ENCODE results near the gene CNTN4. TPM values are rescaled to one million over a fixed set of nuclear protein-coding genes. Genes with fewer than 3 reads are reported as not detected.

Gene CNTN4
- total RNA-seq, 6 experiments from 2014 or later = 1.5 to 3.9 (median 1.7) TPM

- Histone ChIP-seq H3K27me3 (no peaks in the 10 kb centered on the region), H3K27ac (no peak overlapping the region), H3K4me1 (peaks cover 0 to 26% (median 9%) of the 10 kb centered on the region in 4 donors), H3K9me3 (no peaks in the 10 kb centered on the region), H3K4me3 (no peak overlapping the region), H3K36me3 (no peaks in the 10 kb centered on the region)
- ATAC-seq (peak; percentile 54 to 83 (median 67)), DNase-seq (no peak)
- 36% methylated on average over 2 of the region's 2 CpGs for WGBS (ENCODE audit: insufficient coverage, low coverage, low lambda C conversion rate, missing lambda C conversion rate)
- TF ChIP-seq CTCF (IDR thresholded peaks at IDR 0.05) = no peak
- no peak for TF ChIP-seq POLR2A (IDR thresholded peaks at IDR 0.05)
- intact Hi-C loops (cut with DNase I) = no loop called here
Measured at GRCh38 chr3:2872884-2873283, 774.2 kb downstream of the CNTN4 start.

GRCh38 chr3:2873986-2874385 lies 775.3 kb downstream of the CNTN4 start:
- no peaks in the 10 kb centered on the region for H3K27me3 ChIP-seq
- DNase-seq (no peak), ATAC-seq (no peak)
- H3K4me1 ChIP-seq = peaks cover 0 to 26% (median 9%) of the 10 kb centered on the region in 4 donors
- intact Hi-C loops (cut with DNase I) = no loop called here
- H3K9me3 ChIP-seq = no peaks in the 10 kb centered on the region
- WGBS (ENCODE audit: insufficient coverage, low coverage, low lambda C conversion rate, missing lambda C conversion rate) = 67% methylated on average over 2 of the region's 2 CpGs
- H3K4me3 ChIP-seq = no peak overlapping the region
- no peak for TF ChIP-seq POLR2A (IDR thresholded peaks at IDR 0.05)
- no peak for TF ChIP-seq CTCF (IDR thresholded peaks at IDR 0.05)
- H3K36me3 ChIP-seq = no peaks in the 10 kb centered on the region
- peak overlapping the region in 1 of 3 donors; percentile 19 for H3K27ac ChIP-seq

GRCh38 chr3:2875699-2876098 lies 777.0 kb downstream of the CNTN4 start:
- no peak for TF ChIP-seq POLR2A (IDR thresholded peaks at IDR 0.05)
- no peak for TF ChIP-seq CTCF (IDR thresholded peaks at IDR 0.05)
- Histone ChIP-seq H3K4me3 (no peak overlapping the region), H3K27ac (no peak overlapping the region), H3K27me3 (no peaks in the 10 kb centered on the region), H3K36me3 (no peaks in the 10 kb centered on the region), H3K9me3 (no peaks in the 10 kb centered on the region), H3K4me1 (peaks cover 0 to 20% (median 4%) of the 10 kb centered on the region in 4 donors)
- intact Hi-C loops (cut with DNase I) = no loop called here
- DNase-seq (no peak), ATAC-seq (no peak)
- 78% methylated on average over 3 of the region's 3 CpGs for WGBS (ENCODE audit: insufficient coverage, low coverage, low lambda C conversion rate, missing lambda C conversion rate)

- intact Hi-C loops (cut with DNase I) = no loop called here
- no peaks in the 10 kb centered on the region for H3K9me3 ChIP-seq
- H3K4me3 ChIP-seq = no peak overlapping the region
- no peaks in the 10 kb centered on the region for H3K27me3 ChIP-seq
- DNase-seq (no peak), ATAC-seq (no peak)
- 46% methylated on average over 2 of the region's 2 CpGs for WGBS (ENCODE audit: insufficient coverage, low coverage, low lambda C conversion rate, missing lambda C conversion rate)
- no peaks in the 10 kb centered on the region for H3K36me3 ChIP-seq
- TF ChIP-seq CTCF (IDR thresholded peaks at IDR 0.05) (no peak), POLR2A (IDR thresholded peaks at IDR 0.05) (no peak)
- H3K27ac ChIP-seq = no peak overlapping the region
- H3K4me1 ChIP-seq = peaks cover 0 to 17% (median 3%) of the 10 kb centered on the region in 4 donors
Measured at GRCh38 chr3:2876362-2876761, 777.7 kb downstream of the CNTN4 start.

- WGBS (ENCODE audit: insufficient coverage, low coverage, low lambda C conversion rate, missing lambda C conversion rate) = 74% methylated on average over 2 of the region's 2 CpGs
- intact Hi-C loops (cut with DNase I) = no loop called here
- no peak for DNase-seq
Measured at GRCh38 chr3:2879023-2879422, 780.4 kb downstream of the CNTN4 start.

More at GRCh38 chr3:2879023-2879422, 780.4 kb downstream of the CNTN4 start:
- no peak for ATAC-seq
- H3K27ac ChIP-seq = no peak overlapping the region
- H3K27me3 ChIP-seq = no peaks in the 10 kb centered on the region
- no peaks in the 10 kb centered on the region for H3K9me3 ChIP-seq
- H3K36me3 ChIP-seq = no peaks in the 10 kb centered on the region
- H3K4me3 ChIP-seq = no peak overlapping the region
- H3K4me1 ChIP-seq = peaks cover 0 to 9% (median 3%) of the 10 kb centered on the region in 4 donors
- TF ChIP-seq POLR2A (IDR thresholded peaks at IDR 0.05) = no peak
- no peak for TF ChIP-seq CTCF (IDR thresholded peaks at IDR 0.05)

Measured in right lobe of liver (tissue), 6 donors.